Ishikawa (cell line): ENCODE results near the gene SLC45A1.

Experiments used
- CEBPB ChIP-seq: IDR thresholded peaks from 2 replicates; pipeline ENCODE4 v1.6.1; 2012
- CREB1 ChIP-seq: IDR thresholded peaks from 2 replicates; pipeline ENCODE4 v1.6.1; 2012; ENCODE audit warnings: low read depth
- EGR1 ChIP-seq: IDR thresholded peaks from 2 replicates; pipeline ENCODE4 v1.6.1; 2012
- EP300 ChIP-seq: IDR thresholded peaks from 2 replicates; pipeline ENCODE4 v1.6.1; 2012; ENCODE audit warnings: borderline replicate concordance
- FOXM1 ChIP-seq: IDR thresholded peaks from 2 replicates; pipeline ENCODE4 v1.6.1; 2012; ENCODE audit warnings: low read depth, borderline replicate concordance
- MAX ChIP-seq: IDR thresholded peaks from 2 replicates; pipeline ENCODE4 v1.6.1; 2012
- NFIC ChIP-seq: IDR thresholded peaks from 2 replicates; pipeline ENCODE4 v1.6.1; 2012
- RAD21 ChIP-seq: IDR thresholded peaks from 2 replicates; pipeline ENCODE4 v1.6.1; 2012; ENCODE audit warnings: low read depth
- TAF1 ChIP-seq: IDR thresholded peaks from 2 replicates; pipeline ENCODE4 v1.6.1; 2012; ENCODE audit warnings: low read depth, mild to moderate bottlenecking
- TCF12 ChIP-seq: IDR thresholded peaks from 2 replicates; pipeline ENCODE4 v1.6.1; 2012; ENCODE audit warnings: low read depth
- TEAD4 ChIP-seq: IDR thresholded peaks from 2 replicates; pipeline ENCODE4 v1.6.1; 2012
- USF1 ChIP-seq: IDR thresholded peaks from 2 replicates; pipeline ENCODE4 v1.6.1; 2012
- YY1 ChIP-seq: IDR thresholded peaks from 2 replicates; pipeline ENCODE4 v1.6.1; 2012; ENCODE audit warnings: low read depth
- ZBTB7A ChIP-seq: IDR thresholded peaks from 2 replicates; pipeline ENCODE4 v1.6.1; 2012; ENCODE audit warnings: low read depth
- TF ChIP-seq, protein P1 (sequence below): IDR thresholded peaks from 2 replicates; pipeline ENCODE4 v1.6.1; 2012; ENCODE audit warnings: low read depth, mild to moderate bottlenecking

SLC45A1 gene

GRCh38 chr1:8343044-8343443, 25.1 kb downstream of the SLC45A1 start:
- no peak for TF ChIP-seq CEBPB
- TF ChIP-seq ZBTB7A = no peak
- no peak for TF ChIP-seq YY1
- TF ChIP-seq TAF1 = no peak
- no peak for TF ChIP-seq TCF12
- no peak for TF ChIP-seq FOXM1
- no peak for TF ChIP-seq RAD21
- TF ChIP-seq MAX = no peak
- TF ChIP-seq USF1 = no peak
- no peak for TF ChIP-seq NFIC
- TF ChIP-seq, protein P1, sequence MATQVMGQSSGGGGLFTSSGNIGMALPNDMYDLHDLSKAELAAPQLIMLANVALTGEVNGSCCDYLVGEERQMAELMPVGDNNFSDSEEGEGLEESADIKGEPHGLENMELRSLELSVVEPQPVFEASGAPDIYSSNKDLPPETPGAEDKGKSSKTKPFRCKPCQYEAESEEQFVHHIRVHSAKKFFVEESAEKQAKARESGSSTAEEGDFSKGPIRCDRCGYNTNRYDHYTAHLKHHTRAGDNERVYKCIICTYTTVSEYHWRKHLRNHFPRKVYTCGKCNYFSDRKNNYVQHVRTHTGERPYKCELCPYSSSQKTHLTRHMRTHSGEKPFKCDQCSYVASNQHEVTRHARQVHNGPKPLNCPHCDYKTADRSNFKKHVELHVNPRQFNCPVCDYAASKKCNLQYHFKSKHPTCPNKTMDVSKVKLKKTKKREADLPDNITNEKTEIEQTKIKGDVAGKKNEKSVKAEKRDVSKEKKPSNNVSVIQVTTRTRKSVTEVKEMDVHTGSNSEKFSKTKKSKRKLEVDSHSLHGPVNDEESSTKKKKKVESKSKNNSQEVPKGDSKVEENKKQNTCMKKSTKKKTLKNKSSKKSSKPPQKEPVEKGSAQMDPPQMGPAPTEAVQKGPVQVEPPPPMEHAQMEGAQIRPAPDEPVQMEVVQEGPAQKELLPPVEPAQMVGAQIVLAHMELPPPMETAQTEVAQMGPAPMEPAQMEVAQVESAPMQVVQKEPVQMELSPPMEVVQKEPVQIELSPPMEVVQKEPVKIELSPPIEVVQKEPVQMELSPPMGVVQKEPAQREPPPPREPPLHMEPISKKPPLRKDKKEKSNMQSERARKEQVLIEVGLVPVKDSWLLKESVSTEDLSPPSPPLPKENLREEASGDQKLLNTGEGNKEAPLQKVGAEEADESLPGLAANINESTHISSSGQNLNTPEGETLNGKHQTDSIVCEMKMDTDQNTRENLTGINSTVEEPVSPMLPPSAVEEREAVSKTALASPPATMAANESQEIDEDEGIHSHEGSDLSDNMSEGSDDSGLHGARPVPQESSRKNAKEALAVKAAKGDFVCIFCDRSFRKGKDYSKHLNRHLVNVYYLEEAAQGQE = no peak
- TF ChIP-seq EP300 = no peak
- TF ChIP-seq EGR1 = no peak

DNA sequence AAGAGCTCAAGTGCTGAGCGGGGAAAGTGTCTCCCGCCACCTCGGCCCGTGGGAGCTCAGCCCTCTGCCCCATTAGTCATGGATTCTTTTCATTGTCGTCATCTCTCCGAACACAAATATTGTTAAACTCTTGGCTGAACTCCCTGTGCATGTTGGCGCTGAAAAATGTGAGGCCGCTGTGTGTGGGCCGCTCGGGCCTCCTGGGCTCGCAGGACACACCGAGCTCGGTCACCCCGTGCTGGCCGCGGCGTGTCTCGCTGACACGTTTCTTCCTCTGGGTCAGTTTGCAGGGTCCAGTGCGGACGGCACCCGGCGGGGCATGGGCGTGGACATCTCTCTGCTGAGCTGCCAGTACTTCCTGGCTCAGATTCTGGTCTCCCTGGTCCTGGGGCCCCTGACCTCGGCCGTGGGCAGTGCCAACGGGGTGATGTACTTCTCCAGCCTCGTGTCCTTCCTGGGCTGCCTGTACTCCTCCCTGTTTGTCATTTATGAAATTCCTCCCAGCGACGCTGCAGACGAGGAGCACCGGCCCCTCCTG, 25.6 kb downstream of the SLC45A1 start:
- TF ChIP-seq CEBPB (no peak), MAX (peak; percentile 59), TEAD4 (peak; percentile 68), EP300 (peak; percentile 50; the same call in 1 of the 2 replicates), EGR1 (no peak), CREB1 (no peak), FOXM1 (no peak), TCF12 (no peak), TAF1 (no peak), RAD21 (no peak; the same call in 1 of the 2 replicates), NFIC (peak; percentile 56; the same call in 1 of the 2 replicates)
- TF ChIP-seq, protein P1 = no peak

DNA sequence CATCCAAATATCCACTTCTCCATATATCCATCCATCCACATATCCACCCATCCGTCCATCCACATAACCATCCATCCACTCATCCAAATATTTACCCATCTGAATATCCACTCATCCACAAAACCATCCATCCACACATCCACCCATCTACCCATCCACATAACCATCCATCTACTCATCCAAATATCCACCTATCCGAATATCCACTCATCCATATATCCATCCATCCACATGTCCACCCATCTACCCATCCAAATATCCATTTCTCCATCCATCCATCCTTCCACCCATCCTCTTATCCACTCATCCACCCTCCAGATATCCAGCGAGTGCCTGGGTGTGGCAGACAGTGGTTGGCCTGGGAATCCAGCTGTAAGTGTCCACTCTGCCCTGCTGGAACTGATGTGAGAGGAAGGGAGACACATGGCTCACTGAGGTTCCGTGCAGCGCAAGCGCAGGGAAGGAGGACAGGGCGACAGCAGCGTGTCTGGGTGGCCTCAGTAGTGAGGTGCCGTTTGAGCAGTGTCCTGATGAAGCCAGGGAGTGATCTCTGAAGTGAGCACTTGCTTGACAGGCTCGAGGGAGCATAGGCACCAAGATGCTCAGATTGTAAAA, 27.1 kb downstream of the SLC45A1 start:
- no peak for TF ChIP-seq YY1
- no peak for TF ChIP-seq USF1
- no peak for TF ChIP-seq ZBTB7A
- TF ChIP-seq TEAD4 = no peak
- TF ChIP-seq MAX = no peak

- no peak for TF ChIP-seq NFIC
- TF ChIP-seq USF1 = no peak
- TF ChIP-seq YY1 = no peak
- no peak for TF ChIP-seq EGR1
- TF ChIP-seq RAD21 = no peak
- no peak for TF ChIP-seq MAX
- no peak for TF ChIP-seq CEBPB
- no peak for TF ChIP-seq TCF12
Observed at GRCh38 chr1:8345621-8346415, 27.9 kb downstream of the SLC45A1 start.

GRCh38 chr1:8347635-8348034, 29.7 kb downstream of the SLC45A1 start:
- TF ChIP-seq YY1 = no peak
- TF ChIP-seq, protein P1 = no peak
- TF ChIP-seq CEBPB = no peak
- no peak for TF ChIP-seq TEAD4
- no peak for TF ChIP-seq ZBTB7A
- no peak for TF ChIP-seq EP300
- no peak for TF ChIP-seq RAD21
